Measurements from ENCODE around the gene ZNF521.

- TF ChIP-seq SP1 (IDR thresholded peaks at IDR 0.05; ENCODE audit: low read depth, low read length): no peak
- TF ChIP-seq ETV6 (conservative IDR thresholded peaks at IDR 0.05 in 1 of 2, IDR thresholded peaks at IDR 0.05 in 1 of 2; ENCODE audit: borderline replicate concordance in 1 of 2, low read depth in 1 of 2): no peak
- TF ChIP-seq RAD21 (IDR thresholded peaks at IDR 0.05; ENCODE audit: insufficient read depth, low read depth, low read length): no peak
These were observed 69.7 kb downstream of the ZNF521 start for GRCh38 chr18:25282282-25282681.
